Measurements from ENCODE around the gene NAT16.

GRCh38 chr7:101129603-101130117 lies 50.4 kb downstream of the NAT16 start:
- no peak for TF ChIP-seq POLR2A (IDR thresholded peaks at IDR 0.05)
- no peak for TF ChIP-seq CTCF (IDR thresholded peaks at IDR 0.05)

All from uterus (tissue), 2 donors.